ENCODE measurements around the gene C5orf15. TPM values are rescaled to one million over a fixed set of nuclear protein-coding genes. Genes with fewer than 3 reads are reported as not detected.
A peak's percentile ranks its signal among the peaks of the same experiment; 100 is the strongest.
"Not testable (repeated sequence)": the region's sequence is repeated elsewhere in the genome, so short reads cannot be mapped to it uniquely, and the experiment has no call there.

C5orf15 gene
- total RNA-seq, 4 donors from 2014 or later: 26.0 to 64.8 (median 35.4) TPM

- DNase-seq (ENCODE audit: low spot score in 2 of 2): no peak
- WGBS, 2 donors: 80 to 88% methylated on average over 3 of the region's 3 CpGs
- H3K4me3 ChIP-seq (ENCODE audit: low read depth, poor library complexity, severe bottlenecking): no peak overlapping the region
- intact Hi-C loops (cut with DNase I; ENCODE audit: low total_unique reads): no loop called here
- TF ChIP-seq CTCF (IDR thresholded peaks at IDR 0.05): no peak
- TF ChIP-seq POLR2A (IDR thresholded peaks at IDR 0.05): no peak
Observed at GRCh38 chr5:133938929-133939328, 29.5 kb downstream of the C5orf15 start.

DNA sequence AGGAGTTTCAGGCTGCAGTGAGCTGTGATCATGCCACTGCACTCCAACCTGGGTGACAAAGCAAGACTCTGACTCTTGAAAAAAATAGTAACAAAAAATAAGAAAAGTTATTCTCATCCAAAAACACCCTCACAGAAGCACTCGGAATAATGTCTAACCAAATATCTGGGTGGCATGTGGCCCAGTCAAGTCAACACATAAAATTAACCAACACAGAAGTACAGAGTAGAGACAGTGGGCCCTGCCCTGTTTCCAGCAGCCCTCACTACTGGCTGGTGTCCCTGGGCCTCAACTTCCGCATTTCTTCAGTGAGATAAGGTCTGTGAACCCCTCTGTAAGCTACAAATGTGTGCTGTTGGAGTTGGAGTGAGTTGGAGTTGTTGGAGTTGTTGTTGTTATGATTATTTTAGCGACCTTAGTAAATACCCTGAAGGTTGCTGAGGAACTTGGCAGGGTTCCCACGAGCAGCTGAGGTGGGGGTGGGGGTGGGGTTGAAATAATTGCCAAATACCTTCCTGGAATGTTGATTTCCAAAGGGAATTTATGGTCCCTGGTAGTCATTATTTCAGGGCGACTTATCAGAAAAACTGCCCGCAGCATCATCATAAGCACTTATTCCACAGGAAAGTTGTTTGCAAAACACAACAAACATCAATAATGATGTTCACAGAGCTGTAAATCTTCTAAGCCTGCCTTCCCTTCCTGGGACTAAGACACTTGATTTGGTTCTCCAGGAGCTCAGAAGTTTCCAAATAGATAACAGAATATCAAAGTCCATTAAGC lies 30.2 kb downstream of the C5orf15 start:
- intact Hi-C loops (cut with DNase I; ENCODE audit: low total_unique reads): no loop called here
- WGBS, 2 donors: 61 to 62% methylated on average over 6 of the region's 6 CpGs
- TF ChIP-seq CTCF (IDR thresholded peaks at IDR 0.05): no peak
- TF ChIP-seq POLR2A (IDR thresholded peaks at IDR 0.05): no peak
- no peak overlapping the region for H3K4me3 ChIP-seq (ENCODE audit: low read depth, poor library complexity, severe bottlenecking)
- peak in 1 of 2 donors; percentile 23 for DNase-seq (ENCODE audit: low spot score in 2 of 2)

- H3K4me3 ChIP-seq (ENCODE audit: low read depth, poor library complexity, severe bottlenecking); intact Hi-C loops (cut with DNase I; ENCODE audit: low total_unique reads): not testable (repeated sequence)
- 86 to 96% methylated on average over 3 of the region's 3 CpGs for WGBS, 2 donors
- peak in 1 of 2 donors; percentile 29 for DNase-seq (ENCODE audit: low spot score in 2 of 2)
Observed at GRCh38 chr5:133937628-133938027, 30.8 kb downstream of the C5orf15 start.

- intact Hi-C loops (cut with DNase I; ENCODE audit: low total_unique reads): no loop called here
Observed at GRCh38 chr5:133936651-133937015, 31.8 kb downstream of the C5orf15 start.

GRCh38 chr5:133935991-133936650 lies 32.3 kb downstream of the C5orf15 start:
- WGBS, 2 donors: 91 to 92% methylated on average over 10 of the region's 10 CpGs
- DNase-seq (ENCODE audit: low spot score in 2 of 2); H3K4me3 ChIP-seq (ENCODE audit: low read depth, poor library complexity, severe bottlenecking); intact Hi-C loops (cut with DNase I; ENCODE audit: low total_unique reads): not testable (repeated sequence)

More at GRCh38 chr5:133936651-133937015, 31.8 kb downstream of the C5orf15 start:
- no peak for DNase-seq (ENCODE audit: low spot score in 2 of 2)
- 77 to 83% methylated on average over 3 of the region's 3 CpGs for WGBS, 2 donors
- TF ChIP-seq POLR2A (IDR thresholded peaks at IDR 0.05) (no peak), CTCF (IDR thresholded peaks at IDR 0.05) (no peak)
- no peak overlapping the region for H3K4me3 ChIP-seq (ENCODE audit: low read depth, poor library complexity, severe bottlenecking)

DNA sequence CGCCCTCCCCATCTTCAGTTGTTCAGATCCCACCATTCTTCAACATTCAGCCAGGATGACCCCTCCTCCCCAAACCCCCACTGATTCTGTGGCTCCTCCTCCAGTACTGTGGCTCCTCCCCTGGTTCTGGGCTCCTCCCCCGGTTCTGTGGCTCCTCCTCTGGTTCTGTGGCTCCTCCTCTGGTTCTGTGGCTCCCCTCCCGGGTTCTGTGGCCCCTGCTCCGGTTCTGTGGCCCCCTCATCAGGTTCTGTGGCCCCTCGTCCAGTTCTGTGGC lies 32.8 kb downstream of the C5orf15 start:
- no peak overlapping the region for H3K4me3 ChIP-seq (ENCODE audit: low read depth, poor library complexity, severe bottlenecking)
- WGBS, 2 donors: 87 to 95% methylated on average over 5 of the region's 5 CpGs
- TF ChIP-seq POLR2A (IDR thresholded peaks at IDR 0.05): no peak
- TF ChIP-seq CTCF (IDR thresholded peaks at IDR 0.05): no peak
- intact Hi-C loops (cut with DNase I; ENCODE audit: low total_unique reads): no loop called here
- DNase-seq (ENCODE audit: low spot score in 2 of 2): no peak

Data from lower leg skin (tissue), 4 donors.